Tibial nerve (tissue), 4 donors: ENCODE results near the gene HPS4.

Experiments used
- EP300 ChIP-seq, 2 donors: sonication (generic); formaldehyde crosslinking; IDR thresholded peaks; one replicate each; pipeline ENCODE4 v1.6.1; 2017; ENCODE audit warnings: antibody characterized with exemption in 2 of 2, mild to moderate bottlenecking in 1 of 2
- POLR2A ChIP-seq, 2 donors: fragments of 450-650 bp; IDR thresholded peaks; one replicate each; pipeline ENCODE4 v1.6.1; 2017; ENCODE audit warnings: antibody characterized with exemption in 2 of 2, mild to moderate bottlenecking in 2 of 2, moderate library complexity in 2 of 2
- TF ChIP-seq, protein P1 (sequence below), 5 experiments: fragments of 200-600 bp in 3 of 5; fragments of 450-650 bp in 2 of 5; sonication (generic) in 3 of 5; IDR thresholded peaks; one replicate each; pipeline ENCODE4 v1.5.1; 2016 to 2019; ENCODE audit warnings: antibody characterized with exemption in 5 of 5, mild to moderate bottlenecking in 3 of 5, moderate library complexity in 2 of 5

GRCh38 chr22:26463688-26464087 lies 19.9 kb downstream of the HPS4 start:
- TF ChIP-seq, protein P1, sequence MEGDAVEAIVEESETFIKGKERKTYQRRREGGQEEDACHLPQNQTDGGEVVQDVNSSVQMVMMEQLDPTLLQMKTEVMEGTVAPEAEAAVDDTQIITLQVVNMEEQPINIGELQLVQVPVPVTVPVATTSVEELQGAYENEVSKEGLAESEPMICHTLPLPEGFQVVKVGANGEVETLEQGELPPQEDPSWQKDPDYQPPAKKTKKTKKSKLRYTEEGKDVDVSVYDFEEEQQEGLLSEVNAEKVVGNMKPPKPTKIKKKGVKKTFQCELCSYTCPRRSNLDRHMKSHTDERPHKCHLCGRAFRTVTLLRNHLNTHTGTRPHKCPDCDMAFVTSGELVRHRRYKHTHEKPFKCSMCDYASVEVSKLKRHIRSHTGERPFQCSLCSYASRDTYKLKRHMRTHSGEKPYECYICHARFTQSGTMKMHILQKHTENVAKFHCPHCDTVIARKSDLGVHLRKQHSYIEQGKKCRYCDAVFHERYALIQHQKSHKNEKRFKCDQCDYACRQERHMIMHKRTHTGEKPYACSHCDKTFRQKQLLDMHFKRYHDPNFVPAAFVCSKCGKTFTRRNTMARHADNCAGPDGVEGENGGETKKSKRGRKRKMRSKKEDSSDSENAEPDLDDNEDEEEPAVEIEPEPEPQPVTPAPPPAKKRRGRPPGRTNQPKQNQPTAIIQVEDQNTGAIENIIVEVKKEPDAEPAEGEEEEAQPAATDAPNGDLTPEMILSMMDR (IDR thresholded peaks at IDR 0.05) = no peak
- TF ChIP-seq POLR2A (IDR thresholded peaks at IDR 0.05) (no peak), EP300 (IDR thresholded peaks at IDR 0.05) (no peak)
